ENCODE measurements around the gene ZNF565.

ZNF565 gene

GRCh38 chr19:36149673-36150406 is 64.6 kb downstream of the ZNF565 start:
- Histone ChIP-seq H3K4me1 (ENCODE audit: control insufficient read depth, insufficient read depth, low read length, unreplicated experiment) (peaks cover 2% of the 10 kb centered on the region), H3K27me3 (ENCODE audit: insufficient read depth, low read length) (no peaks in the 10 kb centered on the region), H3K4me3 (ENCODE audit: low read depth, low read length) (no peak overlapping the region), H3K79me2 (ENCODE audit: control insufficient read depth, insufficient read depth, low read length, unreplicated experiment) (no peaks in the 10 kb centered on the region), H3K36me3 (ENCODE audit: insufficient read depth, low read length) (peaks cover under 1% of the 10 kb centered on the region; the same call in 1 of the 2 replicates), H3K27ac (ENCODE audit: low read depth, low read length) (no peak overlapping the region), H2AFZ (ENCODE audit: low read length, unreplicated experiment) (no peak overlapping the region)

- no peaks in the 10 kb centered on the region for H3K27me3 ChIP-seq (ENCODE audit: insufficient read depth, low read length)
- H3K4me1 ChIP-seq (ENCODE audit: control insufficient read depth, insufficient read depth, low read length, unreplicated experiment), result peaks cover 5% of the 10 kb centered on the region
- H3K27ac ChIP-seq (ENCODE audit: low read depth, low read length), result no peak overlapping the region
- H3K36me3 ChIP-seq (ENCODE audit: insufficient read depth, low read length), result peaks cover 8% of the 10 kb centered on the region
- no peak overlapping the region for H3K4me3 ChIP-seq (ENCODE audit: low read depth, low read length)
- H2AFZ ChIP-seq (ENCODE audit: low read length, unreplicated experiment), result no peak overlapping the region
- H3K79me2 ChIP-seq (ENCODE audit: control insufficient read depth, insufficient read depth, low read length, unreplicated experiment), result peaks cover 18% of the 10 kb centered on the region
Observed at GRCh38 chr19:36144624-36145023, 69.8 kb downstream of the ZNF565 start.

- Histone ChIP-seq H3K79me2 (ENCODE audit: control insufficient read depth, insufficient read depth, low read length, unreplicated experiment) (peaks cover 18% of the 10 kb centered on the region), H3K27me3 (ENCODE audit: insufficient read depth, low read length) (no peaks in the 10 kb centered on the region), H3K4me1 (ENCODE audit: control insufficient read depth, insufficient read depth, low read length, unreplicated experiment) (peaks cover 5% of the 10 kb centered on the region), H3K27ac (ENCODE audit: low read depth, low read length) (no peak overlapping the region), H3K36me3 (ENCODE audit: insufficient read depth, low read length) (peaks cover 8% of the 10 kb centered on the region), H3K4me3 (ENCODE audit: low read depth, low read length) (no peak overlapping the region), H2AFZ (ENCODE audit: low read length, unreplicated experiment) (no peak overlapping the region)
Observed at GRCh38 chr19:36142496-36142895, 72.0 kb downstream of the ZNF565 start.

GRCh38 chr19:36142046-36142445 is 72.4 kb downstream of the ZNF565 start:
- H2AFZ ChIP-seq (ENCODE audit: low read length, unreplicated experiment), result no peak overlapping the region

GRCh38 chr19:36141039-36141927 is 73.2 kb downstream of the ZNF565 start:
- H3K79me2 ChIP-seq (ENCODE audit: control insufficient read depth, insufficient read depth, low read length, unreplicated experiment), result peaks cover 18% of the 10 kb centered on the region
- H3K4me3 ChIP-seq (ENCODE audit: low read depth, low read length), result peak overlapping the region; percentile 91
- peaks cover 14% of the 10 kb centered on the region for H3K4me1 ChIP-seq (ENCODE audit: control insufficient read depth, insufficient read depth, low read length, unreplicated experiment)
- H3K27ac ChIP-seq (ENCODE audit: low read depth, low read length), result peak overlapping the region; percentile 91; the same call in 1 of the 2 replicates
- no peak overlapping the region for H2AFZ ChIP-seq (ENCODE audit: low read length, unreplicated experiment)
- peaks cover 8% of the 10 kb centered on the region for H3K36me3 ChIP-seq (ENCODE audit: insufficient read depth, low read length)
- H3K27me3 ChIP-seq (ENCODE audit: insufficient read depth, low read length), result no peaks in the 10 kb centered on the region

More at GRCh38 chr19:36142046-36142445, 72.4 kb downstream of the ZNF565 start:
- H3K36me3 ChIP-seq (ENCODE audit: insufficient read depth, low read length), result peaks cover 8% of the 10 kb centered on the region
- H3K4me3 ChIP-seq (ENCODE audit: low read depth, low read length), result 0 out of 2 replicates have a peak overlapping the region, but pooled peaks have one; percentile 91
- no peak overlapping the region for H3K27ac ChIP-seq (ENCODE audit: low read depth, low read length)
- H3K4me1 ChIP-seq (ENCODE audit: control insufficient read depth, insufficient read depth, low read length, unreplicated experiment), result peaks cover 7% of the 10 kb centered on the region
- H3K27me3 ChIP-seq (ENCODE audit: insufficient read depth, low read length), result no peaks in the 10 kb centered on the region
- peaks cover 18% of the 10 kb centered on the region for H3K79me2 ChIP-seq (ENCODE audit: control insufficient read depth, insufficient read depth, low read length, unreplicated experiment)

- H3K4me3 ChIP-seq (ENCODE audit: low read depth, low read length), result peak overlapping the region; percentile 91
- H3K27ac ChIP-seq (ENCODE audit: low read depth, low read length), result peak overlapping the region; percentile 91
- H3K4me1 ChIP-seq (ENCODE audit: control insufficient read depth, insufficient read depth, low read length, unreplicated experiment), result peaks cover 14% of the 10 kb centered on the region
- H3K36me3 ChIP-seq (ENCODE audit: insufficient read depth, low read length), result peaks cover 8% of the 10 kb centered on the region
- H2AFZ ChIP-seq (ENCODE audit: low read length, unreplicated experiment), result no peak overlapping the region
- no peaks in the 10 kb centered on the region for H3K27me3 ChIP-seq (ENCODE audit: insufficient read depth, low read length)
- H3K79me2 ChIP-seq (ENCODE audit: control insufficient read depth, insufficient read depth, low read length, unreplicated experiment), result peaks cover 18% of the 10 kb centered on the region
Observed at GRCh38 chr19:36140304-36141038, 74.0 kb downstream of the ZNF565 start.

GRCh38 chr19:36139473-36140303 is 74.8 kb downstream of the ZNF565 start, which contains the start of gene CAPNS1:
TSS of gene CAPNS1 (plus strand) at chr19:36140066. CDS start at chr19:36141012, 946 bp downstream.
- peak within 1 kb of the TSS; percentile 65 for H2AFZ ChIP-seq (ENCODE audit: low read length, unreplicated experiment)
- peak within 1 kb of the TSS; percentile 91 for H3K27ac ChIP-seq (ENCODE audit: low read depth, low read length)
- H3K79me2 ChIP-seq (ENCODE audit: control insufficient read depth, insufficient read depth, low read length, unreplicated experiment), result peaks cover 18% of the 10 kb centered on the region
- H3K27me3 ChIP-seq (ENCODE audit: insufficient read depth, low read length), result no peaks in the 10 kb centered on the region
- H3K4me3 ChIP-seq (ENCODE audit: low read depth, low read length), result peak within 1 kb of the TSS; percentile 91
- peaks cover 6% of the 10 kb centered on the region; the same call in 1 of the 2 replicates for H3K36me3 ChIP-seq (ENCODE audit: insufficient read depth, low read length)
- H3K4me1 ChIP-seq (ENCODE audit: control insufficient read depth, insufficient read depth, low read length, unreplicated experiment), result peaks cover 14% of the 10 kb centered on the region

- H3K4me1 ChIP-seq (ENCODE audit: control insufficient read depth, insufficient read depth, low read length, unreplicated experiment), result peaks cover 14% of the 10 kb centered on the region
- H3K79me2 ChIP-seq (ENCODE audit: control insufficient read depth, insufficient read depth, low read length, unreplicated experiment), result peaks cover 18% of the 10 kb centered on the region
- H3K27me3 ChIP-seq (ENCODE audit: insufficient read depth, low read length), result no peaks in the 10 kb centered on the region
- H3K4me3 ChIP-seq (ENCODE audit: low read depth, low read length), result peak overlapping the region; percentile 91
- peak overlapping the region; percentile 65 for H2AFZ ChIP-seq (ENCODE audit: low read length, unreplicated experiment)
- 0 out of 2 replicates have a peak, but pooled peaks cover 4% of the 10 kb centered on the region for H3K36me3 ChIP-seq (ENCODE audit: insufficient read depth, low read length)
- peak overlapping the region; percentile 66; the same call in 1 of the 2 replicates for H3K27ac ChIP-seq (ENCODE audit: low read depth, low read length)
Observed at GRCh38 chr19:36139120-36139472, 75.4 kb downstream of the ZNF565 start.

GRCh38 chr19:36136964-36137686 is 77.3 kb downstream of the ZNF565 start:
- Histone ChIP-seq H3K27me3 (ENCODE audit: insufficient read depth, low read length) (no peaks in the 10 kb centered on the region), H3K4me3 (ENCODE audit: low read depth, low read length) (peak overlapping the region; percentile 29; the same call in 1 of the 2 replicates), H2AFZ (ENCODE audit: low read length, unreplicated experiment) (no peak overlapping the region), H3K36me3 (ENCODE audit: insufficient read depth, low read length) (0 out of 2 replicates have a peak, but pooled peaks cover 4% of the 10 kb centered on the region), H3K79me2 (ENCODE audit: control insufficient read depth, insufficient read depth, low read length, unreplicated experiment) (peaks cover 18% of the 10 kb centered on the region), H3K27ac (ENCODE audit: low read depth, low read length) (no peak overlapping the region), H3K4me1 (ENCODE audit: control insufficient read depth, insufficient read depth, low read length, unreplicated experiment) (peaks cover 14% of the 10 kb centered on the region)
